DLD1 (cell line): Measurements from ENCODE around the gene PRKAR1B.

ENCODE experiments used
- in situ Hi-C: cut with HindIII; loops from 2 replicates; pipeline ENCODE4 v1.10.0; 2017; ENCODE audit warnings: low sequenced_read_pairs

PRKAR1B gene

GRCh38 chr7:528451-528850 is 198.6 kb downstream of the PRKAR1B start:
- in situ Hi-C loops, result no loop called here

- in situ Hi-C loops, result no loop called here
These were observed 199.4 kb downstream of the PRKAR1B start for GRCh38 chr7:527723-528122.

- in situ Hi-C loops, result no loop called here
These were observed 200.5 kb downstream of the PRKAR1B start for GRCh38 chr7:526460-527034.

GRCh38 chr7:525740-526139 is 201.3 kb downstream of the PRKAR1B start:
- in situ Hi-C loops, result no loop called here

GRCh38 chr7:524800-525199 is 202.3 kb downstream of the PRKAR1B start:
- in situ Hi-C loops, result no loop called here

- in situ Hi-C loops, result no loop called here
These were observed 203.4 kb downstream of the PRKAR1B start for GRCh38 chr7:523347-524336.

GRCh38 chr7:522951-523314 is 204.1 kb downstream of the PRKAR1B start:
- in situ Hi-C loops, result no loop called here

GRCh38 chr7:522071-522950 is 204.8 kb downstream of the PRKAR1B start:
- in situ Hi-C loops, result no loop called here

GRCh38 chr7:521221-522070 is 205.6 kb downstream of the PRKAR1B start:
- in situ Hi-C loops, result no loop called here

- in situ Hi-C loops, result no loop called here
These were observed 206.4 kb downstream of the PRKAR1B start for GRCh38 chr7:520503-521161.

GRCh38 chr7:519484-520390 is 207.3 kb downstream of the PRKAR1B start, which contains the start of gene PDGFA:
Gene PDGFA, minus strand, starts transcription at chr7:519846. Its CDS starts 845 bp downstream, at chr7:519001.
- in situ Hi-C loops, result no loop called here

- in situ Hi-C loops, result no loop called here
These were observed 208.2 kb downstream of the PRKAR1B start for GRCh38 chr7:518630-519483.

- in situ Hi-C loops, result no loop called here
These were observed 209.1 kb downstream of the PRKAR1B start for GRCh38 chr7:517774-518629.

- in situ Hi-C loops, result no loop called here
These were observed 210.2 kb downstream of the PRKAR1B start for GRCh38 chr7:516606-517456.

- in situ Hi-C loops, result no loop called here
These were observed 210.9 kb downstream of the PRKAR1B start for GRCh38 chr7:516216-516605.

GRCh38 chr7:515628-516027 is 211.5 kb downstream of the PRKAR1B start:
- in situ Hi-C loops, result no loop called here
